GM10847 (cell line): ENCODE data around the gene ALKBH8.

Experiments used
- POLR2A ChIP-seq: IDR thresholded peaks from 2 replicates; pipeline ENCODE4 v1.6.1; 2011; ENCODE audit not compliant: insufficient read length; ENCODE audit errors: extremely low read depth

Gene ALKBH8, protein sequence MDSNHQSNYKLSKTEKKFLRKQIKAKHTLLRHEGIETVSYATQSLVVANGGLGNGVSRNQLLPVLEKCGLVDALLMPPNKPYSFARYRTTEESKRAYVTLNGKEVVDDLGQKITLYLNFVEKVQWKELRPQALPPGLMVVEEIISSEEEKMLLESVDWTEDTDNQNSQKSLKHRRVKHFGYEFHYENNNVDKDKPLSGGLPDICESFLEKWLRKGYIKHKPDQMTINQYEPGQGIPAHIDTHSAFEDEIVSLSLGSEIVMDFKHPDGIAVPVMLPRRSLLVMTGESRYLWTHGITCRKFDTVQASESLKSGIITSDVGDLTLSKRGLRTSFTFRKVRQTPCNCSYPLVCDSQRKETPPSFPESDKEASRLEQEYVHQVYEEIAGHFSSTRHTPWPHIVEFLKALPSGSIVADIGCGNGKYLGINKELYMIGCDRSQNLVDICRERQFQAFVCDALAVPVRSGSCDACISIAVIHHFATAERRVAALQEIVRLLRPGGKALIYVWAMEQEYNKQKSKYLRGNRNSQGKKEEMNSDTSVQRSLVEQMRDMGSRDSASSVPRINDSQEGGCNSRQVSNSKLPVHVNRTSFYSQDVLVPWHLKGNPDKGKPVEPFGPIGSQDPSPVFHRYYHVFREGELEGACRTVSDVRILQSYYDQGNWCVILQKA

DNA sequence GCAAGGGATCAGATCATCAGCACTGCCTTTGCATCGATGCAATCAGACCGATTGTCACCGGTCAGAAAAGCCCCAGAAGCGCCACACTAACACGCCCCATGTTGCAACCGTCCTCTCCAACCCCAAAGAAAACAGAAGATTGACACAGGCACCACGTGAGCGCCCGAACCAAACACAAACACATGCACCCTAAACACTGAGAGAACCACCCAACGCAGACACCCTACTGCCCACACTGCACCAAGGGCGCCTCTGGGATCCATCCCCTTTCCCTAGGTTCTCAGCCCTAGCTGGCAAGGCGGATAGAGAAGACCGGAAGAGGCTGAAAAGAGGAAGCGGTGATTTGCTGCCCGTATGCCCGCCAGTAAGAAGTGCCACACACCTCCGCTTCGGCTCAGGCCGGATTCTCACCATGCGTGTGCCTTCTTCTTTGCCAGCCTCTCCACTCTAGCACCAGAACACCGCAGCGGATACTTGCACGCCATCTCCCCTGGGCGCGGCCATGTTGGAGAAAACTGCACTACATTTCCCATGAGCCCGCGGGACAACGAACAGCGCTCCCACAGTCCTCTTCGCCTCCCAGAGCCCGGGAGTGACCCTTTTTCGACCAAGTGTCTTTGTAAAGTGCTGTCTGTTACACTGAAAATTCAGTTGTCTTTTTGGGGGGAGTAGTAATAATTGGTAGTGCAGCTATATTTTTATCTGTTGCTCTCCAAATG lies at the start of gene ALKBH8:
Gene ALKBH8 (minus strand): TSS at position 517 of the 719 bp plus-strand sequence. CDS start 4,842 bp downstream, outside the sequence.
- TF ChIP-seq POLR2A: peak; percentile 30

DNA sequence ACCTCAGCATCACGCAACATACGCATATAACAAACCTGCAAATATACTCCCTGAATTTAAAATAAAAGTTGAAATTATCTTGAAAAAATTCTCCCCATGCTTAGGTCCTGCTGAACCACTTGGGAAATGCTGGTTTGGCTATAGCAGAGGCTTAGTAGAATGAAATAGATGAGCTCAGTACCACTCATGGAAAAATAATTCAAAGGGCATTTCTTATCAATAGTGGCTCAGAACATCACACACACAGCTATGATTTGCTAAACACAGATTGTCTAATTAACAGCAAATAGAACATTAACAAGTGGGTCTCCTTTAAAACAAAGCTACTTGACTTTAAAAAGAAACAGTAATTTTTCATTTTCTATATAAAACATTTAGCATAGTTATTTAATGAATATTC lies 46.9 kb upstream of the ALKBH8 start:
- TF ChIP-seq POLR2A: no peak

DNA sequence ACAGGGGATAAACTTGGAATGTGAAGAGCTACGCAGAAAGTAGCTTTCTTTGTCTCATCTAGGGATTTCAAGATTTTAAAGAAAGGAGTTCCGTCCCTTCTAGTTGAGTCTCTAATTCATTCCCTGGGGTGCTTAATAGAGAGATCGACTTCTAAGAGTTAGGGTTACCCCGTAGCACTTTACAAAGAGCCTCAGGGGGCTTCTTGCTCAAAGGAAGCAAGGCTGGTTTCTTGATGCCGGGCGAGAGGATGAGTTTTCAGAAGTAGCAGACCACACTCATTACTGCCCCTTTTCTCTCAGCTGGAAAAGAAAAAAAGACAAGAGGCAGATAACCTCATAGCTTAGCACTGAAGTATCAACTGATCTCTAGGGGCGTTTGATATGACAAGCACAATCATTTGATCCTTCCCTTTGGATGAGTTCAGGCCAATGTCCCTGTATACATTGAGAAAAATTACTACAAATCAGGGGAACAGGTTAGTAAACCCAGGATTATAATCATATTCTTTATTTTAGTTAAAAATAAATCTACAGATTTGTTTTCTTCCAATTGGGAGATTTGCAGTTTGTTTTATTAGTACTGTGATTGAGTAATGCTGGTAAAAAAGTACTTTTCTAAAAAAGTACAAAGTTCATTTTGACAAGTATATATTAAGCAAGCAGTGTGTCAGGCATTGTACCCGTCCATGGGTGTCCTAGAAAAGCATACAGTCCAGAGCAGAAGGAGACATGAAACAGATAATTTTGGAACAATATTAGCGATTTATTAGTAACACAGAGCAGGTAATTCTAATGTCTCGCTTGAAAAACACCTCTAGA lies 44.1 kb upstream of the ALKBH8 start:
- TF ChIP-seq POLR2A: no peak

DNA sequence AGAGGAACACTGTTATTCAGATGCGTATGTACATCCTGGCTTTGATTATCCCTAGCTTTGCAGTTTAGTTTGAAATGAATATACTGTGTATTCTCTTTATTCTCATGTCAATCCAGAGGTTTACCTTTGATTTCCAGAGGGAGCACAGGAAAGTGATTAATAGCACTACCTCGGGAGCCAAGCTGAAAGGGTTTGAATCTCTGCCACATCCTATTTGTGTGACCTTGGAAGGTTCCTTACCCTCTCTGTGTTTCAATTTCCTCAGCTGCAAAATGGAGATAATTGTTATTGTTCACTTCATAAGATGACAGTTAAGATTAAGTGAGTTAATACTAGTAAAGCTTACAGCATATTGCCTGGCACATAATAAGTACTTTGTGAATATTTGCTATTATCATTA lies 43.3 kb upstream of the ALKBH8 start:
- no peak for TF ChIP-seq POLR2A

DNA sequence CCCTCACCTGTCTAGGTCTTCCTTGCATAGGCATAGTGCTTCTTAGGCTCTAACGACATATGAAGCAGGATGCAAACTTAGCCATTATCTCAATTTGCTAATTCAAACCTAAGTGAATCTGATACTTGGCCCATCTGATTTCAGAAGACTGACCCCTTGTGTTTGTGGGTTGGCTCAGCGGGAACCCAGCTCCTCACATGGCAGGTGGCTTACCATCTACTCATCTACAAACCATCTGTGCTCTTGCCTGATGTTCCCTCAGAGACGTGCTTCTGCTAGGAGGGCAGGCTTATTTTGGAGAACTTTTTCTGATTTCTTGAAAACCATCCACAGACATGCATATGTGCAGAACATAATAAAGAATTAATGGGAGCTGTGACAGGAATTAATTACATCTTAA lies 40.6 kb upstream of the ALKBH8 start:
- TF ChIP-seq POLR2A: no peak

DNA sequence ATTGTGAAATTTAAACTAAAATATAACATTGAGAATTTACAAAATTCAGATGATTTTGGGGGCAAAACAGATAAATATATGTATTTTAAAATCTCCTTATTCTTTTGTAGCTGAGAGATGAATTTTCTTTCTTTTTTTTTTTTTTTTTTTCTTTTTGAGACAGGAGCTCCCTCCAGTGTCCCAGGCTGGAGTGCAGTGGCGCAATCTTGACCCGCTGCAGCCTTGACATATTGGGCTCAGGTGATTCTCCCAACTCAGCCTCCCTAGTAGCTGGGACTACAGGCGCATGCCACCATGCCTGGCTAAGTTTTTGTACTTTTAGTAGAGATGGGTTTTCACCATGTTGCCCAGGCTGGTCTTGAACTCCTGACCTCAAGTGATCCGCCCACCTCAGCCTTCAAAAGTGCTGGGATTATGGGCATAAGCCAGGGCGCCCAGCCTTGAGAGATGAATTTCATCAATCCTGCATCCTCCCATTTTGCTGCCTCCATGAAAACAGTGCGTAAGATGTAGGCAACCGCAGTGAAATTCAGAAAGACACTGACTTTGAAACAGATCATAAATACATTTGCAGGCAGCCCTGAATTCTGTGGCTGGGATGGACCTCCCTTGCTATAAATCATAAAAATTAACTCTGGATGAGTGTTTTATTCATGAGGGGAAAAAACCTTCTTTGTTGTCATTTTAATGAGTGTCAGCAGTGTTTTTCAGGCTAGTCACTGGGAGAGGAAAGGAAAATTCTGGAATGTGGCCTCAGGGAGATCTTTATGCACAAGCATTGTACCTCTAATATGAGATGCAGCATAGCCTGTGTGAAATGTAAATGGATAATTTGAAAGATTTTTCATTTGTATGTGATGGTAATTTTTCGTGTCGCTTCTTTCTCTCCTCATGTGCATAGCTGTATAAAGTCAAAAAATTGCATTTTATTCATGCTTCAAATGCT lies 39.8 kb upstream of the ALKBH8 start:
- TF ChIP-seq POLR2A: no peak

DNA sequence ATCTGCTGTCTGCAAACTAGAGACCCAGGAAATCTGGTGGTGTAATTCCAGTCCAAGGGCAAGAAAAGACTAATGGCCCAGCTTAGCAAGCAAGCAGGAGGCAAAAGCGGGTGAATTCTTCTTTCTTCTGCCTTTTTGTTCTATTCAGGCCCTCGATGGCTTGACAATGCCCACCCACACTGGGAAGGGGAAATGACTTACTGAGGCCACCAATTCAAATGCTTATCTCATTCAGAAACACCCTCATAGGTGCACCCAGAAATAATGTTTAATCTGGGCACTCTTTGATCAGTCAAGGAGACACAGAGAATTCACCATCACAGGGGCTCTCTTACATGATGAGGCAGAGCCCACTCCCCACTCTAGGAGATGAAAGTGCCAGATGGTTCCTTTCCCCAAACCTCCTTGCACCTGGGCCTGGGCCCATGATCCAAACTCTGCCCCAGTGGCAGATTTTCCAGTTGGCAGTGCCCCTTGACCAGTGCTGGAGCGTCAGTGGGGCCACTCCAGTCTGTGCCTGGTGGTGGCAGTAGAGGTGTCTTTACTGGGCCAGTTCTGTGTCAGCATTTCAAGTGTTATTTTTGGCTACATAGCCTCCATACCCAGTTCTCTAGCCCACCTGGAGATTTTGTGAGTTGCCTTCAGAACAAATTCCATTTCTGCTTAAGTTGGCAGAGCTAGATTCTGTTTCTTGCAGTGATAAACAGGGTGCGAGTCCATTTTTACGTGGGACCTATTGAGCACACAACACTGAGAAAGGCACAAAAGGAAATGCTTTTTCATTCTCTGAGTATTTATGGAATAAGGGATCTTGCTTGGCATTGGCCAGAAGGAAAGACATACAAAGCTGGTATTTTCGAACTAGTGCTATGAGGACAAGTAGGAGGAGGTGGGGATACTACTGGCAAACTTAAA lies 32.9 kb upstream of the ALKBH8 start:
- TF ChIP-seq POLR2A: no peak

DNA sequence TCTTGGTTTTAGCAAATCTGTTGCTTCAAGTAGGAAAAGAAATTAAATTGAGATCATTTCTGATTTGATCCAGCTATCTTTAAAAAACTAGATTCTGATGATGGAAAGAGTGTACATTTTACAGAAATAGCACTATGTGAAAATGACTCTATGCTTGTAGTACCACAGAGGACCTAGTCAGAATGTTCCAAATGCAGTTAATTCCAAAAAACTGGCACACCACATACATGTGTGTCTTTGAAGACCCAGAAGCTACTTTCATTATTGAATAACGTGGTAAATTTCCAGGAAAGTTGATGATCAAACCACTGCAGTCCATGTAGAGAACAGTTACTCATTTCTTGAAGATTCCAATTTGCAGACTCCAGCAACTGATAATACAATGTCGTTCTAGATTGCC lies 29.2 kb upstream of the ALKBH8 start:
- no peak for TF ChIP-seq POLR2A

DNA sequence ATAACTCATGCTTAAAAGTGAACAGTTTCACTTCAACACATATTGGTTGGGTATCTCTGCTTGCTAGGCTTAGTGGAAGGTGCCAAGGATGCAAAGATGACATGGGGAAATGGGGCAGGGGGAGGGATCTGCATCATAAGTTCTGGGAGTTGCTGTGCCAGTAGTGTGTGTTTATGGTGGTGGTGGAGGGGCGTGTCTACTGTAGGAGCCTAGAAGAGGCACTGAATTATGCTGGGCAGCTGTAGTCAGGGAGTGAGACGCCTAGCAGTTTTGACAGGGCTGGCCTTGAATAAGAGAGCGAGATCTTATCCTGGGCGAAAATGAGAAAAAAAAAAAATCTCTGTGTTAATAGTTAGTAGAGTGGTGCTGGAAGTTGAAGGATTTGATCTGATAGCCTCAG lies 28.4 kb upstream of the ALKBH8 start:
- TF ChIP-seq POLR2A: no peak

DNA sequence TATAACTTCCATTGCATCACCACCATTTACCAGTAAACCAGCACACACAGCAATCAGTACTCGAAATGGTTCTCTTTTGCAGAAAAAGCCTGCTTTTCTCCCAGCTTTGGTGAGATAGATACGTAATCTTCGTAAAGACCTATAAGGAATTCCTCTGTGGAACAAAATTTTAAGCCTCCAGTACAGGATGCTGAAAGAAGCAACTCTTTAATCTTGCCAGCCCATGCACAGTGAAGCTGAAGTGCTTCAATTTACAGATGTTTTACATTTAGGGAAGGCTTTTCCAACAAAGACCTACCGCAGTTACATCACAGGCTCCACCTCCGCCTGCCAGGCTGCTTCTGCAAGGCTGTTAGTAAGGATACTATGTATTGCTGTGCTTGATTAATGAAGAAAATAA lies 27.3 kb upstream of the ALKBH8 start:
- TF ChIP-seq POLR2A: no peak

DNA sequence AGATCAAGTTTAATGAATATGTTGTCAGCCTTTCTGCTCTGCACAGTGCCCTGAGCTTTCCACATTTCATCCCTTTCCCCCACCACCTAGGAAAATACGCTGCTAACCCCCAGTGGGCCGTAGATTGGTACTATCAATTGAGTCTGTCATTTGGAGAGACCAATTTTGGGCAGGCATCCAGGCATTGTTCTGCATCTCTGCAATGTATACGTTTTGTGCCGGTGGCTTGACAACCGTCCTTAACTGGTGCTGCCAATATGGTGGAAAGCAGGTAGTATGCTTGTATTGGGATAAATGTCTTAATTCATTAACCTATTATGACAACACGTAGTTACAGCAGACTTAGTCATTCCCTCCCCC lies 26.7 kb upstream of the ALKBH8 start:
- TF ChIP-seq POLR2A: no peak

DNA sequence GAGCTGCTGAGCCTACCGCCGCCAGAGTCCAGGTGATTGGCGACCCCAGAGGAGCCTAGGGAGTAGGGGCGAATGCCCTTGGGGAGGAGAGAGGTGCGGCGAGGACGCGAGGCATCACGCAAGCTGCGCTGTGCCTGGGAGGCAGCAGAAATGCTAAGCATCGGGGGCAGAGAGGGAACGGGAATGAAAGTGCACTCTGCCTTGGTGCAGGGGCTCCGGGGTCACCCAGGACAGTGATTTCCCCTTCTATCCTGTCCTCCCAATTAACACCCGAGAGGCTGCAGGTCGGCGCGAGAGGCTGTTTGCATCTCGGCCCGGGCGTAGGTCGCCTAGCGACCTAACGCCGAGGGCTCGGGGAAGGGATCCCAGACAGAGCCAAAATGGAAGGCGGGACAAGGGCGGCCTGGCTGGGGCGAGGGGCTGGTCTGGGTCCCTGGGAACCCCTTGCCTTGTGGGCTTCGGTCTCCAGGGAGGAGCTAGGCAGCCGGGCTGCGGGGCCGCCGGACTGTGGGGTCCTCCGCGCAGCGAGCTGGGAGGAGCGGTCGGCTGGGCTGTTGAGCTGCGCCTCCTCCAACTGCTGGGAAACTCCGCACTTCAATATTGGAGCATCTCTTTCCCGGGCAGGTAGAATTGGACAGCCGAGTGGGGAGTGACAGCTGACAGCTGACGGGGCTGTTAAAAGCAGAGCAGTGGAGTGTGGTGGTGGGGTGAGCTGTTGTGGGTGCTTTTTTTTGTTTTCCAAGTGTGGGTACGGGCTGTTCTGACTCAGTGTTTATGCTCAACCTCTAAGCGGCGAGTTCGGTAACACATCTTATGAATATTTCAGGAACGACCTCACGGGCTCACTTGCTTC lies 26.1 kb upstream of the ALKBH8 start:
- TF ChIP-seq POLR2A: no peak
